Caco-2 (cell line): Measurements from ENCODE around the gene YJU2. TPM values are rescaled to one million over a fixed set of nuclear protein-coding genes. Genes with fewer than 3 reads are reported as not detected.

Experiments
- BruUV-seq: library from RNA; stranded (reverse); fragments of 400-500 nt; replicated peaks from 2 replicates; lab custom pipeline; 2021; lab: Mats Ljungman, UMichigan
- CTCF ChIA-PET: fragments of 300-600 bp; sonication (Branson Sonifier 250); formaldehyde crosslinking; loops from one replicate; lab custom pipeline; 2022; ENCODE audit warnings: antibody characterized with exemption; lab: Charles Lee
- POLR2A ChIA-PET: fragments of 300-600 bp; sonication (Branson Sonifier 250); formaldehyde crosslinking; loops from one replicate; lab custom pipeline; 2022; ENCODE audit warnings: antibody characterized with exemption; lab: Charles Lee
- DNase-seq, 2 experiments: peaks; one replicate each; pipeline versions ENCODE4 v3.0.0 to v3.0.0-alpha.2; 2020 to 2022
- H3K27me3 ChIP-seq: replicated peaks from 2 replicates; pipeline ENCODE4 v1.6.0; 2011; ENCODE audit warnings: low read length; ENCODE audit not compliant: control insufficient read depth, insufficient read depth
- H3K36me3 ChIP-seq: 2 replicates; pipeline ENCODE4 v1.5.1; 2011; ENCODE audit warnings: low read length; ENCODE audit not compliant: control insufficient read depth, insufficient read depth
- H3K4me1 ChIP-seq: fragments of 250-450 bp; sonication (Bioruptor Pico); 2 replicates; pipeline ENCODE4 v1.5.1; 2020; ENCODE audit warnings: mild to moderate bottlenecking
- H3K4me3 ChIP-seq: 2 replicates; pipeline ENCODE4 v1.5.1; 2011; ENCODE audit warnings: low read depth, mild to moderate bottlenecking, control low read depth, low read length
- H3K9me3 ChIP-seq: fragments of 250-450 bp; sonication (Bioruptor Pico); 2 replicates; pipeline ENCODE4 v1.5.1; 2020; ENCODE audit warnings: mild to moderate bottlenecking, moderate library complexity
- H3K27ac Mint-ChIP-seq: one replicate; pipeline ENCODE4 v1.8.0; 2022; ENCODE audit warnings: mixed read lengths; ENCODE audit not compliant: unreplicated experiment
- H3K27me3 Mint-ChIP-seq: one replicate; pipeline ENCODE4 v1.8.0; 2022; ENCODE audit warnings: mixed read lengths; ENCODE audit not compliant: insufficient read depth, unreplicated experiment
- H3K36me3 Mint-ChIP-seq: one replicate; pipeline ENCODE4 v1.8.0; 2022; ENCODE audit warnings: mild to moderate bottlenecking, mixed read lengths; ENCODE audit not compliant: insufficient read depth, unreplicated experiment
- H3K4me1 Mint-ChIP-seq: one replicate; pipeline ENCODE4 v1.8.0; 2022; ENCODE audit warnings: low read depth, mixed read lengths; ENCODE audit not compliant: unreplicated experiment
- H3K4me3 Mint-ChIP-seq: one replicate; pipeline ENCODE4 v1.8.0; 2022; ENCODE audit warnings: mild to moderate bottlenecking, moderate library complexity, mixed read lengths; ENCODE audit not compliant: unreplicated experiment
- H3K9me3 Mint-ChIP-seq: one replicate; pipeline ENCODE4 v1.8.0; 2022; ENCODE audit warnings: mixed read lengths; ENCODE audit not compliant: unreplicated experiment
- CTCF ChIP-seq, 2 experiments: fragments of 200-600 bp in 1 of 2; IDR thresholded peaks; 1 replicate in 1 of 2; 2 replicates in 1 of 2; pipeline versions ENCODE4 v1.5.1 to v1.8.0; 2011 to 2022; ENCODE audit warnings: antibody characterized with exemption in 1 of 2, control low read depth in 1 of 2, inconsistent platforms in 1 of 2, low read depth in 1 of 2, low read length in 1 of 2, mild to moderate bottlenecking in 1 of 2, moderate library complexity in 1 of 2; ENCODE audit not compliant: insufficient read depth in 1 of 2, severe bottlenecking in 1 of 2, unreplicated experiment in 1 of 2
- intact Hi-C: fragments of 100-400 bp; cut with micrococcal nuclease; formaldehyde crosslinking; loops from one replicate; pipeline ENCODE4 v1.10.0; 2022; ENCODE audit not compliant: unreplicated experiment
- total RNA-seq: library from RNA; stranded (reverse); gene quantifications from 2 replicates; pipeline ENCODE4 v1.2.3, GENCODE V29; 2022

YJU2 gene
- total RNA-seq, 1 experiment from 2014 or later: 19.5 TPM

- Mint-ChIP-seq H3K4me1 (no peaks in the 10 kb centered on the region), H3K36me3 (peaks cover 61% of the 10 kb centered on the region), H3K4me3 (no peak overlapping the region), H3K27ac (no peak overlapping the region), H3K9me3 (no peaks in the 10 kb centered on the region), H3K27me3 (no peaks in the 10 kb centered on the region)
- Histone ChIP-seq H3K4me3 (no peak overlapping the region), H3K27me3 (no peaks in the 10 kb centered on the region), H3K4me1 (no peaks in the 10 kb centered on the region), H3K9me3 (no peaks in the 10 kb centered on the region), H3K36me3 (no peaks in the 10 kb centered on the region)
- intact Hi-C loops: no loop called here
- CTCF ChIA-PET: interaction anchor here (0.7 kb wide), 1 partner anchor 12 kb away, joined by 3 read pairs; no protein-coding TSS in a partner anchor
- no peak for TF ChIP-seq CTCF (IDR thresholded peaks at IDR 0.05; ENCODE audit: insufficient read depth in 1 of 2, low read depth in 1 of 2, low read length in 1 of 2, severe bottlenecking in 1 of 2, unreplicated experiment in 1 of 2)
- POLR2A ChIA-PET: interaction anchor here (0.6 kb wide), 1 partner anchor 86 kb away, joined by 3 read pairs; no protein-coding TSS in a partner anchor
- no TSS peak for BruUV-seq
- no peak for DNase-seq
These were observed 9.7 kb downstream of the YJU2 start for GRCh38 chr19:4256563-4256962.

GRCh38 chr19:4257025-4257424 is 10.1 kb downstream of the YJU2 start:
- TF ChIP-seq CTCF (IDR thresholded peaks at IDR 0.05; ENCODE audit: insufficient read depth in 1 of 2, low read depth in 1 of 2, low read length in 1 of 2, severe bottlenecking in 1 of 2, unreplicated experiment in 1 of 2): no peak
- Histone ChIP-seq H3K9me3 (no peaks in the 10 kb centered on the region), H3K36me3 (no peaks in the 10 kb centered on the region), H3K4me3 (no peak overlapping the region), H3K27me3 (no peaks in the 10 kb centered on the region), H3K4me1 (no peaks in the 10 kb centered on the region)
- intact Hi-C loops: no loop called here
- H3K4me3 Mint-ChIP-seq: no peak overlapping the region
- H3K36me3 Mint-ChIP-seq: peaks cover 56% of the 10 kb centered on the region
- no peak overlapping the region for H3K27ac Mint-ChIP-seq
- no peaks in the 10 kb centered on the region for H3K4me1 Mint-ChIP-seq
- no peak for DNase-seq
- H3K27me3 Mint-ChIP-seq: no peaks in the 10 kb centered on the region
- H3K9me3 Mint-ChIP-seq: no peaks in the 10 kb centered on the region
- CTCF ChIA-PET: interaction anchor here (0.7 kb wide), 1 partner anchor 11 kb away, joined by 3 read pairs; no protein-coding TSS in a partner anchor
- POLR2A ChIA-PET: no interaction called here
- BruUV-seq: no TSS peak

DNA sequence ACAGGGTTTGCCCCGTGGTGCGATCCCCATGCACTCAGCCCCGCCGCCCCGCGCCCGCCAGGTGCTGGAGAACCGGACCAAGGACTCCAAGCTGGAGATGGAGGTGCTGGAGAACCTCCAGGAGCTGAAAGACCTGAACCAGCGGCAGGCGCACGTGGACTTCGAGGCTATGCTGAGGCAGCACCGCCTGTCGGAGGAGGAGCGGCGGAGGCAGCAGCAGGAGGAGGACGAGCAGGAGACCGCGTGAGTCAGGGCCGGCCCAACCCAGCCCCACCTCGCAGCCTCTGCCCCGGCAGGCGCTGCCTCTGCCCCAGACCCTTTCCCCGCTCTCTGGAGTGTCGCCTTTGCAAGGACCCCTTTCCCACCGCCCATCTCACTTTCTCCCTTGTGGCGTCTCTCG is 11.3 kb downstream of the YJU2 start:
- no peaks in the 10 kb centered on the region for H3K4me1 Mint-ChIP-seq
- H3K4me3 ChIP-seq: no peak overlapping the region
- no peaks in the 10 kb centered on the region for H3K27me3 Mint-ChIP-seq
- BruUV-seq: no TSS peak
- H3K27me3 ChIP-seq: no peaks in the 10 kb centered on the region
- H3K9me3 ChIP-seq: no peaks in the 10 kb centered on the region
- H3K27ac Mint-ChIP-seq: no peak overlapping the region
- CTCF ChIA-PET: no interaction called here
- POLR2A ChIA-PET: no interaction called here
- H3K36me3 ChIP-seq: no peaks in the 10 kb centered on the region
- no peaks in the 10 kb centered on the region for H3K4me1 ChIP-seq
- no peak for TF ChIP-seq CTCF (IDR thresholded peaks at IDR 0.05; ENCODE audit: insufficient read depth in 1 of 2, low read depth in 1 of 2, low read length in 1 of 2, severe bottlenecking in 1 of 2, unreplicated experiment in 1 of 2)
- H3K9me3 Mint-ChIP-seq: no peaks in the 10 kb centered on the region
- H3K4me3 Mint-ChIP-seq: no peak overlapping the region
- intact Hi-C loops: no loop called here
- DNase-seq: no peak
- H3K36me3 Mint-ChIP-seq: peaks cover 52% of the 10 kb centered on the region
